ENCODE data around the gene ACO2. TPM values are rescaled to one million over a fixed set of nuclear protein-coding genes. Genes with fewer than 3 reads are reported as not detected.

The ACO2 gene
- total and polyA plus RNA-seq, 2 of the 4 experiments (the other 2 are of a cell fraction): 71.3 to 72.9 TPM

DNA sequence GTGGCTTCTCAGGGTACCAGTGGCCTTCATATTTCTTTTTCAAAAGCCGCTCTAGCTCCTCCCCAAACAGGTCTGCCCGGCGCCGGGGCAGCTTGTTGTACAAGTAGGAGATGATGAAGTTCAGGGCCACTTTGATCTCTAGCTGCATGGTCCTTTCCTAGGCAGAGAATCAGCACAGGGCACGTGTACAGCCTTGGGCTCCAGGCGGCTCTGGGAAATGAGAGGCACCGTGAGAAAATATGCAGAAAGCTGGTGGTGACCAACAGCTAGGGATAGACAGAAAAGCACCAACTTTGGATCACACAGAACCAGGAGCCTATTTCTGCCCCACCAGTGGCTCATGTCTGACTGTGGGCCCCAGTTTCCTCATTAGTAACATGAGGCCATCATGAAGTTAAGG lies 31.7 kb upstream of the ACO2 start:
- no peak overlapping the region for H2AK5ac ChIP-seq (ENCODE audit: low read depth, low read length)
- no peak overlapping the region for H3K4me3 ChIP-seq (ENCODE audit: insufficient read depth, low read depth, low read length)
- H4K8ac ChIP-seq (ENCODE audit: low read depth in 2 of 2, low read length in 2 of 2): no peak overlapping the region
- no peak overlapping the region for H3K23ac ChIP-seq (ENCODE audit: low read depth, low read length)
- no peak overlapping the region for H3K4ac ChIP-seq (ENCODE audit: low read depth, low read length)
- dilution Hi-C loops (cut with HindIII; ENCODE audit: low sequenced_read_pairs, unreplicated experiment): no loop called here
- H3K27me3 ChIP-seq (ENCODE audit: control insufficient read depth, insufficient read depth, low read length): no peaks in the 10 kb centered on the region
- H3K18ac ChIP-seq (ENCODE audit: low read depth, low read length): no peak overlapping the region
- in situ Hi-C loops (cut with MboI; ENCODE audit: low sequenced_read_pairs): no loop called here
- H2BK15ac ChIP-seq (ENCODE audit: low read depth, low read length): no peak overlapping the region
- H2AFZ ChIP-seq (replicated peaks; ENCODE audit: low read length, poor library complexity): no peak overlapping the region
- H3K36me3 ChIP-seq (ENCODE audit: control insufficient read depth, insufficient read depth, low read length): peaks cover 50% of the 10 kb centered on the region
- POLR2A ChIA-PET (ENCODE audit: unreplicated experiment): no interaction called here
- no peak overlapping the region for H4K5ac ChIP-seq (ENCODE audit: low read depth, low read length)
- H3K27ac ChIP-seq (ENCODE audit: insufficient read depth, low read length): no peak overlapping the region
- no peak overlapping the region for H2BK5ac ChIP-seq (ENCODE audit: low read depth, low read length, poor library complexity, severe bottlenecking)
- peaks cover 31 to 76% of the 10 kb centered on the region in 2 experiments for H3K79me1 ChIP-seq (ENCODE audit: low read depth in 1 of 2, low read length in 2 of 2)
- intact Hi-C loops (cut with micrococcal nuclease): no loop called here
- no peak overlapping the region for H2BK120ac ChIP-seq (ENCODE audit: low read depth, low read length)
- no peak overlapping the region for H4K91ac ChIP-seq (ENCODE audit: insufficient read depth, low read depth, low read length)
- CTCF ChIA-PET: interaction anchor here (0.6 kb wide), 1 partner anchor 32 kb away, joined by 4 read pairs; no protein-coding TSS in a partner anchor
- H3K14ac ChIP-seq (replicated peaks; ENCODE audit: low read depth, low read length): no peak overlapping the region
- 87% methylated on average over 3 of the region's 7 CpGs; no CpG with 5 or more reads in 1 of the 2 experiments for WGBS, 2 experiments (ENCODE audit: extremely low coverage in 2 of 2, insufficient read length in 1 of 2)
- no peak overlapping the region for H2AK9ac ChIP-seq (replicated peaks; ENCODE audit: low read depth, low read length, poor library complexity)
- DNase-seq (no peak), ATAC-seq (ENCODE audit: low read depth) (no peak)
- H3K56ac ChIP-seq (ENCODE audit: extremely low read depth, insufficient read depth, low read length): no peak overlapping the region
- H3K4me1 ChIP-seq (ENCODE audit: control insufficient read depth, insufficient read depth, low read length): no peaks in the 10 kb centered on the region
- no peaks in the 10 kb centered on the region for H3K9me3 ChIP-seq (ENCODE audit: control insufficient read depth, insufficient read depth, low read length)
- H3K9me1 ChIP-seq (ENCODE audit: insufficient read depth, low read length): peaks cover 7% of the 10 kb centered on the region
- H3K9ac ChIP-seq (ENCODE audit: low read depth, low read length): no peak overlapping the region
- TF ChIP-seq FOS (IDR thresholded peaks at IDR 0.05; ENCODE audit: low read depth, low read length): no peak
- no peak for TF ChIP-seq CHD1 (IDR thresholded peaks at IDR 0.05; ENCODE audit: low read depth, low read length)
- TF ChIP-seq RAD21 (IDR thresholded peaks at IDR 0.05; ENCODE audit: low read length): no peak
- TF ChIP-seq MXI1 (IDR thresholded peaks at IDR 0.05; ENCODE audit: borderline replicate concordance, low read depth, low read length): no peak
- no peak for TF ChIP-seq RCOR1 (IDR thresholded peaks at IDR 0.05; ENCODE audit: insufficient replicate concordance, low read length)
- TF ChIP-seq RFX5 (IDR thresholded peaks at IDR 0.05; ENCODE audit: low read depth, low read length): no peak
- TF ChIP-seq, protein P1, sequence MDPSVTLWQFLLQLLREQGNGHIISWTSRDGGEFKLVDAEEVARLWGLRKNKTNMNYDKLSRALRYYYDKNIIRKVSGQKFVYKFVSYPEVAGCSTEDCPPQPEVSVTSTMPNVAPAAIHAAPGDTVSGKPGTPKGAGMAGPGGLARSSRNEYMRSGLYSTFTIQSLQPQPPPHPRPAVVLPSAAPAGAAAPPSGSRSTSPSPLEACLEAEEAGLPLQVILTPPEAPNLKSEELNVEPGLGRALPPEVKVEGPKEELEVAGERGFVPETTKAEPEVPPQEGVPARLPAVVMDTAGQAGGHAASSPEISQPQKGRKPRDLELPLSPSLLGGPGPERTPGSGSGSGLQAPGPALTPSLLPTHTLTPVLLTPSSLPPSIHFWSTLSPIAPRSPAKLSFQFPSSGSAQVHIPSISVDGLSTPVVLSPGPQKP (IDR thresholded peaks at IDR 0.05; ENCODE audit: borderline replicate concordance, low read depth, low read length): no peak
- TF ChIP-seq NFE2L2 (IDR thresholded peaks at IDR 0.05; ENCODE audit: low read depth, low read length): no peak
- no peak for TF ChIP-seq CEBPB (IDR thresholded peaks at IDR 0.05; ENCODE audit: low read depth, low read length)
- TF ChIP-seq, protein P2, sequence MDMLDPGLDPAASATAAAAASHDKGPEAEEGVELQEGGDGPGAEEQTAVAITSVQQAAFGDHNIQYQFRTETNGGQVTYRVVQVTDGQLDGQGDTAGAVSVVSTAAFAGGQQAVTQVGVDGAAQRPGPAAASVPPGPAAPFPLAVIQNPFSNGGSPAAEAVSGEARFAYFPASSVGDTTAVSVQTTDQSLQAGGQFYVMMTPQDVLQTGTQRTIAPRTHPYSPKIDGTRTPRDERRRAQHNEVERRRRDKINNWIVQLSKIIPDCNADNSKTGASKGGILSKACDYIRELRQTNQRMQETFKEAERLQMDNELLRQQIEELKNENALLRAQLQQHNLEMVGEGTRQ (IDR thresholded peaks at IDR 0.05; ENCODE audit: low read depth, low read length): no peak
- TF ChIP-seq MAFK (IDR thresholded peaks at IDR 0.05; ENCODE audit: low read depth, low read length): no peak
- H2BK20ac ChIP-seq (ENCODE audit: low read depth, low read length): no peak overlapping the region
- H4K20me1 ChIP-seq (ENCODE audit: insufficient read depth, low read length): peaks cover 90% of the 10 kb centered on the region
- BruUV-seq (replicated peaks): no TSS peak
- H3K4me2 ChIP-seq (ENCODE audit: low read depth, low read length): no peak overlapping the region
